H1 (cell line): ENCODE data around the gene C16orf95. TPM values are rescaled to one million over a fixed set of nuclear protein-coding genes. Genes with fewer than 3 reads are reported as not detected.

Experiments
- CHD2 ChIP-seq: IDR thresholded peaks from 2 replicates; pipeline ENCODE4 v1.6.1; 2012; ENCODE audit warnings: low read length, improper control_type of control experiment
- CTBP2 ChIP-seq: IDR thresholded peaks from 2 replicates; pipeline ENCODE4 v1.7.0; 2011; ENCODE audit warnings: borderline replicate concordance, mild to moderate bottlenecking, moderate library complexity, mixed read lengths, low read length; ENCODE audit not compliant: insufficient read depth, insufficient read length
- KDM4A ChIP-seq: IDR thresholded peaks from one replicate; pipeline ENCODE4 v1.7.1; 2012; ENCODE audit warnings: low read depth, mild to moderate bottlenecking, moderate library complexity, low read length, inconsistent platforms; ENCODE audit not compliant: severe bottlenecking
- SIX5 ChIP-seq: IDR thresholded peaks from 2 replicates; pipeline ENCODE4 v1.6.1; 2011; ENCODE audit warnings: mild to moderate bottlenecking, low read depth, low read length
- TEAD4 ChIP-seq: IDR thresholded peaks from 2 replicates; pipeline ENCODE4 v1.6.1; 2012; ENCODE audit warnings: low read depth, low read length, inconsistent platforms, mixed read lengths
- polyA plus RNA-seq, 7 experiments: library from polyadenylated mRNA; depleted of rRNA in 3 of 7; stranded (reverse) in 5 of 7; unstranded in 2 of 7; fragments of >200 nt in 5 of 7; fragments of 200-250 nt in 2 of 7; gene quantifications; 1 replicate in 5 of 7; 2 replicates in 1 of 7; 4 replicates in 1 of 7; pipeline versions ENCODE4 v1.2.1 to v1.2.3, GENCODE V29; 2011 to 2013; ENCODE audit warnings: missing spikeins in 2 of 7, mixed read lengths in 2 of 7
- total RNA-seq: library from RNA; stranded (reverse); fragmentation: NEBNext Ultra II Directional; extraction: Animal tissue kit (Norgen Biotek cat#: 25700); gene quantifications from 2 replicates; pipeline ENCODE4 v1.2.1, GENCODE V29; 2021
- TF ChIP-seq, protein P1 (sequence below): fragments of 300-600 bp; sonication (generic); IDR thresholded peaks from 2 replicates; pipeline ENCODE4 v1.7.1; 2012; ENCODE audit warnings: low read length, moderate library complexity, mild to moderate bottlenecking, inconsistent platforms; ENCODE audit not compliant: insufficient replicate concordance

Gene C16orf95
- total and polyA plus RNA-seq, 2 of the 8 experiments (the other 6 are each of a cell fraction or from before 2014, with no cell fraction given) = 5.0 to 5.4 TPM

DNA sequence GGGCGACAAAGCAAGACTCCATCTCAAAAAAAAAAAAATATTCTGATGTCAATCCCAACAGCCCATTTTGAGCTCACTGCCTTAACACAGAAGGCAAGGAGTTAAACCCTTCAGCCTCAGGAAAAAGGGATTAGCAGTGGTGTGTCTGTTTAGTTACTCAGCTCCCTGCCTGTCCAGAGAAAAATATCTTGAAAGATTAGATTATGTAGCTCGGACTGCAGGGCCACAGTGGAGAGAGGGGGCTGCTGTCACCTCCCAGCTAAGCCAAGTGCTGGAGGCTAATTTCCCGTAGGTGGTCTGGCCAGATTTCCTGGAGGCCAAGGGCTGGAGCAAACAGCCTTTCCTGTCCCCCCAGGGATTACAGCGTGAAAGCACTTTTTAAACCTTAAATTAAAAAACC lies 50.3 kb downstream of the C16orf95 start (continued):
- no peak for TF ChIP-seq TEAD4
- TF ChIP-seq, protein P1, sequence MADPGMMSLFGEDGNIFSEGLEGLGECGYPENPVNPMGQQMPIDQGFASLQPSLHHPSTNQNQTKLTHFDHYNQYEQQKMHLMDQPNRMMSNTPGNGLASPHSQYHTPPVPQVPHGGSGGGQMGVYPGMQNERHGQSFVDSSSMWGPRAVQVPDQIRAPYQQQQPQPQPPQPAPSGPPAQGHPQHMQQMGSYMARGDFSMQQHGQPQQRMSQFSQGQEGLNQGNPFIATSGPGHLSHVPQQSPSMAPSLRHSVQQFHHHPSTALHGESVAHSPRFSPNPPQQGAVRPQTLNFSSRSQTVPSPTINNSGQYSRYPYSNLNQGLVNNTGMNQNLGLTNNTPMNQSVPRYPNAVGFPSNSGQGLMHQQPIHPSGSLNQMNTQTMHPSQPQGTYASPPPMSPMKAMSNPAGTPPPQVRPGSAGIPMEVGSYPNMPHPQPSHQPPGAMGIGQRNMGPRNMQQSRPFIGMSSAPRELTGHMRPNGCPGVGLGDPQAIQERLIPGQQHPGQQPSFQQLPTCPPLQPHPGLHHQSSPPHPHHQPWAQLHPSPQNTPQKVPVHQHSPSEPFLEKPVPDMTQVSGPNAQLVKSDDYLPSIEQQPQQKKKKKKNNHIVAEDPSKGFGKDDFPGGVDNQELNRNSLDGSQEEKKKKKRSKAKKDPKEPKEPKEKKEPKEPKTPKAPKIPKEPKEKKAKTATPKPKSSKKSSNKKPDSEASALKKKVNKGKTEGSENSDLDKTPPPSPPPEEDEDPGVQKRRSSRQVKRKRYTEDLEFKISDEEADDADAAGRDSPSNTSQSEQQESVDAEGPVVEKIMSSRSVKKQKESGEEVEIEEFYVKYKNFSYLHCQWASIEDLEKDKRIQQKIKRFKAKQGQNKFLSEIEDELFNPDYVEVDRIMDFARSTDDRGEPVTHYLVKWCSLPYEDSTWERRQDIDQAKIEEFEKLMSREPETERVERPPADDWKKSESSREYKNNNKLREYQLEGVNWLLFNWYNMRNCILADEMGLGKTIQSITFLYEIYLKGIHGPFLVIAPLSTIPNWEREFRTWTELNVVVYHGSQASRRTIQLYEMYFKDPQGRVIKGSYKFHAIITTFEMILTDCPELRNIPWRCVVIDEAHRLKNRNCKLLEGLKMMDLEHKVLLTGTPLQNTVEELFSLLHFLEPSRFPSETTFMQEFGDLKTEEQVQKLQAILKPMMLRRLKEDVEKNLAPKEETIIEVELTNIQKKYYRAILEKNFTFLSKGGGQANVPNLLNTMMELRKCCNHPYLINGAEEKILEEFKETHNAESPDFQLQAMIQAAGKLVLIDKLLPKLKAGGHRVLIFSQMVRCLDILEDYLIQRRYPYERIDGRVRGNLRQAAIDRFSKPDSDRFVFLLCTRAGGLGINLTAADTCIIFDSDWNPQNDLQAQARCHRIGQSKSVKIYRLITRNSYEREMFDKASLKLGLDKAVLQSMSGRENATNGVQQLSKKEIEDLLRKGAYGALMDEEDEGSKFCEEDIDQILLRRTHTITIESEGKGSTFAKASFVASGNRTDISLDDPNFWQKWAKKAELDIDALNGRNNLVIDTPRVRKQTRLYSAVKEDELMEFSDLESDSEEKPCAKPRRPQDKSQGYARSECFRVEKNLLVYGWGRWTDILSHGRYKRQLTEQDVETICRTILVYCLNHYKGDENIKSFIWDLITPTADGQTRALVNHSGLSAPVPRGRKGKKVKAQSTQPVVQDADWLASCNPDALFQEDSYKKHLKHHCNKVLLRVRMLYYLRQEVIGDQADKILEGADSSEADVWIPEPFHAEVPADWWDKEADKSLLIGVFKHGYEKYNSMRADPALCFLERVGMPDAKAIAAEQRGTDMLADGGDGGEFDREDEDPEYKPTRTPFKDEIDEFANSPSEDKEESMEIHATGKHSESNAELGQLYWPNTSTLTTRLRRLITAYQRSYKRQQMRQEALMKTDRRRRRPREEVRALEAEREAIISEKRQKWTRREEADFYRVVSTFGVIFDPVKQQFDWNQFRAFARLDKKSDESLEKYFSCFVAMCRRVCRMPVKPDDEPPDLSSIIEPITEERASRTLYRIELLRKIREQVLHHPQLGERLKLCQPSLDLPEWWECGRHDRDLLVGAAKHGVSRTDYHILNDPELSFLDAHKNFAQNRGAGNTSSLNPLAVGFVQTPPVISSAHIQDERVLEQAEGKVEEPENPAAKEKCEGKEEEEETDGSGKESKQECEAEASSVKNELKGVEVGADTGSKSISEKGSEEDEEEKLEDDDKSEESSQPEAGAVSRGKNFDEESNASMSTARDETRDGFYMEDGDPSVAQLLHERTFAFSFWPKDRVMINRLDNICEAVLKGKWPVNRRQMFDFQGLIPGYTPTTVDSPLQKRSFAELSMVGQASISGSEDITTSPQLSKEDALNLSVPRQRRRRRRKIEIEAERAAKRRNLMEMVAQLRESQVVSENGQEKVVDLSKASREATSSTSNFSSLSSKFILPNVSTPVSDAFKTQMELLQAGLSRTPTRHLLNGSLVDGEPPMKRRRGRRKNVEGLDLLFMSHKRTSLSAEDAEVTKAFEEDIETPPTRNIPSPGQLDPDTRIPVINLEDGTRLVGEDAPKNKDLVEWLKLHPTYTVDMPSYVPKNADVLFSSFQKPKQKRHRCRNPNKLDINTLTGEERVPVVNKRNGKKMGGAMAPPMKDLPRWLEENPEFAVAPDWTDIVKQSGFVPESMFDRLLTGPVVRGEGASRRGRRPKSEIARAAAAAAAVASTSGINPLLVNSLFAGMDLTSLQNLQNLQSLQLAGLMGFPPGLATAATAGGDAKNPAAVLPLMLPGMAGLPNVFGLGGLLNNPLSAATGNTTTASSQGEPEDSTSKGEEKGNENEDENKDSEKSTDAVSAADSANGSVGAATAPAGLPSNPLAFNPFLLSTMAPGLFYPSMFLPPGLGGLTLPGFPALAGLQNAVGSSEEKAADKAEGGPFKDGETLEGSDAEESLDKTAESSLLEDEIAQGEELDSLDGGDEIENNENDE = no peak
- TF ChIP-seq SIX5 = no peak
- no peak for TF ChIP-seq CTBP2
- TF ChIP-seq CHD2 = no peak
- no peak for TF ChIP-seq KDM4A
